Suprapubic skin (tissue), 4 donors: ENCODE data around the gene MTA1. TPM values are rescaled to one million over a fixed set of nuclear protein-coding genes. Genes with fewer than 3 reads are reported as not detected.

Experiments
- DNase-seq, 2 donors: peaks; one replicate each; pipeline ENCODE4 v3.0.0-alpha.2; 2019; ENCODE audit warnings: low spot score in 2 of 2
- H3K27ac ChIP-seq: fragments of 200-600 bp; sonication (generic); one replicate; pipeline ENCODE4 v1.5.1; 2019
- H3K27me3 ChIP-seq: fragments of 200-600 bp; sonication (generic); one replicate; pipeline ENCODE4 v1.5.1; 2019
- H3K36me3 ChIP-seq: fragments of 200-600 bp; sonication (generic); one replicate; pipeline ENCODE4 v1.5.1; 2019
- H3K4me1 ChIP-seq: fragments of 200-600 bp; sonication (generic); one replicate; pipeline ENCODE4 v1.5.1; 2019
- H3K4me3 ChIP-seq: fragments of 200-600 bp; sonication (generic); one replicate; pipeline ENCODE4 v1.5.1; 2019; ENCODE audit warnings: mild to moderate bottlenecking
- H3K9me3 ChIP-seq: fragments of 200-600 bp; sonication (generic); one replicate; pipeline ENCODE4 v1.5.1; 2019
- CTCF ChIP-seq, 2 donors: fragments of 200-600 bp in 1 of 2; fragments of 450-650 bp in 1 of 2; sonication (generic) in 1 of 2; IDR thresholded peaks; one replicate each; pipeline ENCODE4 v1.5.1; 2016 to 2019; ENCODE audit warnings: antibody characterized with exemption in 2 of 2, mild to moderate bottlenecking in 1 of 2, moderate library complexity in 1 of 2
- EP300 ChIP-seq: sonication (generic); formaldehyde crosslinking; IDR thresholded peaks from one replicate; pipeline ENCODE4 v1.6.1; 2017; ENCODE audit warnings: antibody characterized with exemption
- POLR2A ChIP-seq, 2 donors: fragments of 450-650 bp; IDR thresholded peaks; one replicate each; pipeline ENCODE4 v1.6.1; 2017; ENCODE audit warnings: antibody characterized with exemption in 2 of 2, mild to moderate bottlenecking in 2 of 2, moderate library complexity in 2 of 2
- POLR2AphosphoS5 ChIP-seq, 3 donors: sonication (generic); formaldehyde crosslinking; IDR thresholded peaks; one replicate each; pipeline ENCODE4 v1.6.1; 2017; ENCODE audit warnings: antibody characterized with exemption in 3 of 3
- WGBS: methylation state at CpG from one replicate; pipeline ENCODE4 v1.1.5; 2018; 5-methylcytosine and 5-hydroxymethylcytosine counted together
- total RNA-seq, 4 donors: library from RNA; depleted of rRNA; stranded (reverse); fragments of >200 nt; gene quantifications; one replicate each; pipeline ENCODE4 v1.1.0, GENCODE V29; 2016

The MTA1 gene
- 100 to 1,000 TPM in 1 of 4 donors, 10 to 100 TPM in 3; 38.1 to 107 (median 59.5) TPM for total RNA-seq

- Histone ChIP-seq H3K36me3 (no peaks in the 10 kb centered on the region), H3K9me3 (no peaks in the 10 kb centered on the region), H3K4me1 (peaks cover 47% of the 10 kb centered on the region), H3K4me3 (peak within 1 kb of the TSS; percentile 72), H3K27ac (peak within 1 kb of the TSS; percentile 72), H3K27me3 (no peaks in the 10 kb centered on the region)
- 0% methylated on average over 13 of the region's 96 CpGs for whole genome bisulfite sequencing
- TF ChIP-seq CTCF (IDR thresholded peaks at IDR 0.05) (no peak), POLR2AphosphoS5 (IDR thresholded peaks at IDR 0.05) (no peak)
- DNase-seq: peak in 1 of 2 donors; percentile 68
Observed at GRCh38 chr14:105419195-105420091, at the start of gene MTA1. Gene MTA1, plus strand, starts transcription at chr14:105419827. Its CDS starts 209 bp downstream, at chr14:105420036.

DNA sequence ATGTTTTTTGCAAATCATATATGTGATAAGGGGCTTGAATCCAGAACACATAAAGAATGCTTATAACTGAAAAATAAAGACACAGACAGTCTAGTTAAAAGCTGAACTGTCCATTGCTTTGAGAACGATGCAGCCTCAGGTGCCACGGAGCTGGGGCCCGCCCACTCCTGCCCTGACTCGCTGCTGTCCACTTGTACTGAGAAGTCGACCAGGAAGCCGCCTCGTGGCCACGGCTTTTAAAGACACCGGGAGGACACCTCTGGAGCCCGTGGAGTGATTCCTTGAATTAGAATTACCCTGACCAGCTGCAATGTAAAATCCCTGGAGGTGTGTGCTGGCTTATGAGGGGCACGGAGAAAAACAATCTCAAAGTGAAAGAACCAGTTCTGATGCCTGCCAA is 45.2 kb upstream of the MTA1 start:
- Histone ChIP-seq H3K27me3 (no peaks in the 10 kb centered on the region), H3K9me3 (no peaks in the 10 kb centered on the region), H3K27ac (no peak overlapping the region), H3K36me3 (peaks cover 4% of the 10 kb centered on the region), H3K4me3 (no peak overlapping the region), H3K4me1 (peaks cover 13% of the 10 kb centered on the region)
- DNase-seq: no peak
- WGBS: 44% methylated on average over 11 of the region's 11 CpGs
- TF ChIP-seq POLR2AphosphoS5 (IDR thresholded peaks at IDR 0.05): no peak
- no peak for TF ChIP-seq EP300
- TF ChIP-seq CTCF (IDR thresholded peaks at IDR 0.05): no peak
- TF ChIP-seq POLR2A (IDR thresholded peaks at IDR 0.05): no peak

- TF ChIP-seq POLR2A (IDR thresholded peaks at IDR 0.05) (no peak), POLR2AphosphoS5 (IDR thresholded peaks at IDR 0.05) (no peak), CTCF (IDR thresholded peaks at IDR 0.05) (no peak), EP300 (no peak)
- H3K4me3 ChIP-seq: no peak overlapping the region
- H3K36me3 ChIP-seq: peaks cover 7% of the 10 kb centered on the region
- no peaks in the 10 kb centered on the region for H3K27me3 ChIP-seq
- H3K4me1 ChIP-seq: peaks cover 13% of the 10 kb centered on the region
- no peak for DNase-seq
- no peak overlapping the region for H3K27ac ChIP-seq
- H3K9me3 ChIP-seq: no peaks in the 10 kb centered on the region
- 83% methylated on average over 4 of the region's 4 CpGs for WGBS
Observed at GRCh38 chr14:105375635-105376057, 44.0 kb upstream of the MTA1 start.

- no peak overlapping the region for H3K4me3 ChIP-seq
- no peaks in the 10 kb centered on the region for H3K9me3 ChIP-seq
- peaks cover 9% of the 10 kb centered on the region for H3K4me1 ChIP-seq
- no peaks in the 10 kb centered on the region for H3K27me3 ChIP-seq
- peaks cover 15% of the 10 kb centered on the region for H3K36me3 ChIP-seq
- no peak for DNase-seq
- no peak for TF ChIP-seq POLR2AphosphoS5 (IDR thresholded peaks at IDR 0.05)
- TF ChIP-seq EP300: no peak
- TF ChIP-seq POLR2A (IDR thresholded peaks at IDR 0.05): no peak
- TF ChIP-seq CTCF (IDR thresholded peaks at IDR 0.05): no peak
- H3K27ac ChIP-seq: no peak overlapping the region
- WGBS: 84% methylated on average over 28 of the region's 34 CpGs
Observed at GRCh38 chr14:105376521-105377440, 42.8 kb upstream of the MTA1 start.
